HepG2 (cell line): Measurements from ENCODE around the gene P2RY6. TPM values are rescaled to one million over a fixed set of nuclear protein-coding genes. Genes with fewer than 3 reads are reported as not detected.

Experiments used
- ATAC-seq: fragments of 200-7000 bp; cut with Tn5 transposase; 3 replicates; pipeline ENCODE4 v1.9.1; 2020; ENCODE audit warnings: mild to moderate bottlenecking, moderate library complexity
- BruUV-seq: library from RNA; stranded (reverse); fragments of 400-500 nt; replicated peaks from 2 replicates; lab custom pipeline; 2021; lab: Mats Ljungman, UMichigan
- CTCF ChIA-PET: fragments of 300-600 bp; formaldehyde crosslinking; extraction: SDS; loops from one replicate; lab custom pipeline; 2021; ENCODE audit warnings: low total read pairs, inconsistent platforms, low intra/inter-chr PET ratio; lab: Yijun Ruan, JAX
- POLR2A ChIA-PET: fragments of 350-600 bp; sonication (Branson Sonifier 250); formaldehyde crosslinking; loops from one replicate; lab custom pipeline; 2020; ENCODE audit warnings: antibody characterized with exemption, inconsistent platforms; lab: Yijun Ruan, JAX
- DNase-seq: peaks from one replicate; pipeline ENCODE4 v3.0.0-alpha.2; 2015; ENCODE audit warnings: low spot score
- FAIRE-seq: peaks from 3 replicates; lab custom pipeline; 2011; peaks lifted over from hg19 to GRCh38; lab: Jason Lieb, UNC
- H2AFZ ChIP-seq: one replicate; pipeline ENCODE4 v1.6.1; 2011; ENCODE audit warnings: low read length, inconsistent platforms
- H3K27ac ChIP-seq: fragments of 300-600 bp; 3 replicates; pipeline ENCODE4 v1.8.0; 2011; ENCODE audit warnings: mixed run types, mild to moderate bottlenecking, mixed read lengths, low read length, inconsistent platforms; ENCODE audit not compliant: insufficient read depth; ENCODE audit errors: extremely low read length
- H3K27me3 ChIP-seq, 2 experiments: fragments of 200-600 bp in 1 of 2; 2 replicates in 1 of 2; 3 replicates in 1 of 2; pipeline versions ENCODE4 v1.6.0 to v1.8.0; 2011; ENCODE audit warnings: low read length in 2 of 2, mild to moderate bottlenecking in 2 of 2, moderate library complexity in 2 of 2, inconsistent platforms in 1 of 2; ENCODE audit not compliant: insufficient read depth in 2 of 2, control insufficient read depth in 1 of 2
- H3K36me3 ChIP-seq, 2 experiments: fragments of 200-600 bp in 1 of 2; replicated peaks in 1 of 2; 2 replicates in 1 of 2; 3 replicates in 1 of 2; pipeline versions ENCODE4 v1.5.1 to v1.8.0; 2011; ENCODE audit warnings: low read length in 2 of 2, inconsistent platforms in 1 of 2; ENCODE audit not compliant: insufficient read depth in 2 of 2, control insufficient read depth in 1 of 2
- H3K4me1 ChIP-seq: 2 replicates; pipeline ENCODE4 v1.5.1; 2012; ENCODE audit warnings: low read length, inconsistent platforms; ENCODE audit not compliant: insufficient read depth
- H3K4me2 ChIP-seq: 2 replicates; pipeline ENCODE4 v1.6.0; 2011; ENCODE audit warnings: low read depth, low read length, inconsistent platforms
- H3K4me3 ChIP-seq, 3 experiments: fragments of 200-600 bp in 1 of 3; sonication (generic), shearing (Covaris generic) in 1 of 3; replicated peaks in 1 of 3; 2 replicates each; pipeline ENCODE4 v1.5.1; 2011 to 2016; ENCODE audit warnings: low read length in 3 of 3, inconsistent platforms in 2 of 3, low read depth in 2 of 3, mild to moderate bottlenecking in 2 of 3, control low read depth in 1 of 3, mixed read lengths in 1 of 3; ENCODE audit not compliant: insufficient read depth in 1 of 3
- H3K79me2 ChIP-seq: one replicate; pipeline ENCODE4 v1.6.1; 2011; ENCODE audit warnings: low read length, inconsistent platforms; ENCODE audit not compliant: insufficient read depth
- H3K9ac ChIP-seq: 2 replicates; pipeline ENCODE4 v1.6.0; 2011; ENCODE audit warnings: mild to moderate bottlenecking, low read depth, low read length, inconsistent platforms; ENCODE audit not compliant: insufficient read depth
- H3K9me3 ChIP-seq: 2 replicates; pipeline ENCODE4 v1.5.1; 2012; ENCODE audit warnings: mild to moderate bottlenecking, low read length
- H4K20me1 ChIP-seq: 2 replicates; pipeline ENCODE4 v1.6.0; 2011; ENCODE audit warnings: inconsistent platforms, mild to moderate bottlenecking, low read length, moderate library complexity; ENCODE audit not compliant: insufficient read depth
- CC2D1A ChIP-seq: sonication (generic); formaldehyde crosslinking; IDR thresholded peaks from 2 replicates; pipeline ENCODE4 v1.8.1; 2023; ENCODE audit warnings: mild to moderate bottlenecking, missing genetic modification reagents
- CENPBD1 ChIP-seq: sonication (generic); formaldehyde crosslinking; IDR thresholded peaks from 2 replicates; pipeline ENCODE4 v1.8.0; 2022; ENCODE audit warnings: missing genetic modification reagents, low read depth, mild to moderate bottlenecking, borderline replicate concordance
- KDM6A ChIP-seq: IDR thresholded peaks from 2 replicates; pipeline ENCODE4 v1.6.1; 2016; ENCODE audit warnings: low read depth
- KLF13 ChIP-seq: sonication (generic); formaldehyde crosslinking; IDR thresholded peaks from 2 replicates; pipeline ENCODE4 v1.4.0; 2020; ENCODE audit warnings: mild to moderate bottlenecking, missing genetic modification reagents
- PATZ1 ChIP-seq: sonication (generic); formaldehyde crosslinking; IDR thresholded peaks from 2 replicates; pipeline ENCODE4 v1.4.0; 2020; ENCODE audit warnings: missing genetic modification reagents
- SIX4 ChIP-seq: sonication (generic); formaldehyde crosslinking; IDR thresholded peaks from 2 replicates; pipeline ENCODE4 v1.4.0; 2020; ENCODE audit warnings: missing genetic modification reagents
- SRSF1 ChIP-seq: fragments of 200-400 bp; formaldehyde crosslinking; optimal IDR thresholded peaks from 2 replicates; pipeline ENCODE3; 2017; ENCODE audit warnings: mild to moderate bottlenecking, low read depth, low read length, moderate library complexity
- TAF15 ChIP-seq: fragments of 200-400 bp; formaldehyde crosslinking; IDR thresholded peaks from one replicate; pipeline ENCODE4 v1.6.1; 2018; ENCODE audit warnings: mild to moderate bottlenecking, low read depth, low read length; ENCODE audit not compliant: poor library complexity, severe bottlenecking
- U2AF1 ChIP-seq: fragments of 200-400 bp; formaldehyde crosslinking; optimal IDR thresholded peaks from 2 replicates; pipeline ENCODE3; 2017; ENCODE audit warnings: mild to moderate bottlenecking, low read depth, low read length
- ZEB1 ChIP-seq: IDR thresholded peaks from 2 replicates; pipeline ENCODE4 v1.6.1; 2012; ENCODE audit warnings: mild to moderate bottlenecking, low read depth, inconsistent platforms; ENCODE audit not compliant: insufficient replicate concordance
- ZNF44 ChIP-seq: sonication (generic); formaldehyde crosslinking; IDR thresholded peaks from 2 replicates; pipeline ENCODE4 v1.5.1; 2020; ENCODE audit warnings: mild to moderate bottlenecking, missing genetic modification reagents
- ZNF552 ChIP-seq: sonication (generic); formaldehyde crosslinking; IDR thresholded peaks from 2 replicates; pipeline ENCODE4 v1.9.0; 2022; ENCODE audit warnings: missing genetic modification reagents, mild to moderate bottlenecking, borderline replicate concordance
- ZNF563 ChIP-seq: sonication (generic); formaldehyde crosslinking; IDR thresholded peaks from 2 replicates; pipeline ENCODE4 v1.8.0; 2022; ENCODE audit warnings: mild to moderate bottlenecking, moderate library complexity, missing genetic modification reagents
- ZNF619 ChIP-seq: sonication (generic); formaldehyde crosslinking; IDR thresholded peaks from 2 replicates; pipeline ENCODE4 v1.4.0; 2020; ENCODE audit warnings: mild to moderate bottlenecking, missing genetic modification reagents
- ZNF704 ChIP-seq: sonication (generic); formaldehyde crosslinking; IDR thresholded peaks from 2 replicates; pipeline ENCODE4 v1.8.1; 2023; ENCODE audit warnings: mild to moderate bottlenecking, inconsistent platforms, moderate library complexity, missing genetic modification reagents, borderline replicate concordance
- ZNF782 ChIP-seq: sonication (generic); formaldehyde crosslinking; IDR thresholded peaks from 2 replicates; pipeline ENCODE4 v1.4.0; 2020; ENCODE audit warnings: missing genetic modification reagents, mild to moderate bottlenecking, borderline replicate concordance
- ZNF83 ChIP-seq: sonication (generic); formaldehyde crosslinking; IDR thresholded peaks from 2 replicates; pipeline ENCODE4 v1.4.0; 2020; ENCODE audit warnings: missing genetic modification reagents, mild to moderate bottlenecking, borderline replicate concordance
- ZXDC ChIP-seq: sonication (generic); formaldehyde crosslinking; IDR thresholded peaks from 2 replicates; pipeline ENCODE4 v1.5.0; 2020; ENCODE audit warnings: mild to moderate bottlenecking, missing genetic modification reagents
- WGBS: methylation state at CpG from one replicate; pipeline ENCODE4 v1.1.6; 2017; ENCODE audit warnings: low lambda C conversion rate; 5-methylcytosine and 5-hydroxymethylcytosine counted together
- in situ Hi-C: cut with HindIII; loops from 2 replicates; pipeline ENCODE4 v1.10.0; 2017; ENCODE audit warnings: low pct_unique_long_range_greater_than_20kb; ENCODE audit not compliant: extremely low pct_ligation_motif_present
- intact Hi-C: fragments of 100-400 bp; cut with micrococcal nuclease; formaldehyde crosslinking; loops from one replicate; pipeline ENCODE4 v1.10.0; 2022; ENCODE audit not compliant: unreplicated experiment
- polyA plus RNA-seq, 8 experiments: library from polyadenylated mRNA; depleted of rRNA in 3 of 8; stranded (reverse) in 7 of 8; unstranded in 1 of 8; fragments of >200 nt; fragmentation: Illumina TruSeq in 4 of 8; extraction: Trizol in 4 of 8; gene quantifications; 2 replicates each; pipeline versions ENCODE4 v1.2.1 to v1.2.3, GENCODE V29; 2011 to 2016; ENCODE audit warnings: low read depth in 4 of 8, missing spikeins in 1 of 8, mixed read lengths in 1 of 8; ENCODE audit not compliant: insufficient read depth in 1 of 8
- total RNA-seq, 5 experiments: library from RNA; depleted of rRNA; stranded (reverse); fragments of >200 nt; fragmentation: Illumina TruSeq; extraction: Trizol; gene quantifications; 2 replicates each; pipeline ENCODE4 v1.2.3, GENCODE V29; 2016; ENCODE audit warnings: low read depth in 1 of 5

P2RY6 gene
- total and polyA plus RNA-seq, 2 of the 13 experiments (the other 11 are each of a cell fraction or from before 2014, with no cell fraction given) = 0.09 to 0.29 TPM

GRCh38 chr11:73236205-73236765, 35.9 kb upstream of the P2RY6 start:
- H3K36me3 ChIP-seq = no peaks in the 10 kb centered on the region
- no peak overlapping the region for H3K4me2 ChIP-seq
- no peak for ATAC-seq
- no TSS peak for BruUV-seq
- in situ Hi-C loops (loop anchor here (5.0 kb wide), 1 partner anchor 49 kb away; no protein-coding TSS in a partner anchor), intact Hi-C loops (no loop called here)
- H3K4me1 ChIP-seq = peaks cover 45% of the 10 kb centered on the region
- no peak overlapping the region for H3K4me3 ChIP-seq
- H3K79me2 ChIP-seq = no peaks in the 10 kb centered on the region
- no peak for DNase-seq
- H3K9ac ChIP-seq = no peak overlapping the region
- no peaks in the 10 kb centered on the region for H3K9me3 ChIP-seq
- H3K27ac ChIP-seq = no peak overlapping the region
- WGBS = 55% methylated on average over 4 of the region's 4 CpGs
- no peaks in the 10 kb centered on the region for H3K27me3 ChIP-seq
- TF ChIP-seq ZNF44 (CRISPR knock-in tag) = no peak
- no peak for TF ChIP-seq ZNF552 (CRISPR knock-in tag)
- no peak for TF ChIP-seq KDM6A (CRISPR knock-in tag)
- no peak for TF ChIP-seq ZXDC (CRISPR knock-in tag)
- TF ChIP-seq ZNF782 = no peak
- no peak for TF ChIP-seq CC2D1A (CRISPR knock-in tag)
- no peak for TF ChIP-seq ZEB1
- TF ChIP-seq CENPBD1 = no peak
- TF ChIP-seq ZNF619 (CRISPR knock-in tag) = no peak
- TF ChIP-seq SIX4 (CRISPR knock-in tag) = no peak
- no peak for TF ChIP-seq ZNF83 (CRISPR knock-in tag)
- TF ChIP-seq TAF15 = no peak
- no peak for TF ChIP-seq KLF13 (CRISPR knock-in tag)
- TF ChIP-seq U2AF1 = no peak
- no peak for TF ChIP-seq PATZ1
- TF ChIP-seq ZNF704 (CRISPR knock-in tag) = no peak
- no peak for TF ChIP-seq SRSF1
- no peak for TF ChIP-seq ZNF563 (CRISPR knock-in tag)
- H4K20me1 ChIP-seq = no peaks in the 10 kb centered on the region
- ChIA-PET CTCF (interaction anchor here (1.3 kb wide), 1 partner anchor 50 kb away, joined by 6 read pairs; no protein-coding TSS in a partner anchor), POLR2A (interaction anchor here (1.4 kb wide), 1 partner anchor 22 kb away, joined by 4 read pairs; no protein-coding TSS in a partner anchor)
- H2AFZ ChIP-seq = no peak overlapping the region
- FAIRE-seq = no peak
